ENCODE results near the gene SRL. TPM values are rescaled to one million over a fixed set of nuclear protein-coding genes. Genes with fewer than 3 reads are reported as not detected.

SRL gene
- total and polyA plus RNA-seq, 2 experiments from 2014 or later: 1.1 TPM; not detected in 1

DNA sequence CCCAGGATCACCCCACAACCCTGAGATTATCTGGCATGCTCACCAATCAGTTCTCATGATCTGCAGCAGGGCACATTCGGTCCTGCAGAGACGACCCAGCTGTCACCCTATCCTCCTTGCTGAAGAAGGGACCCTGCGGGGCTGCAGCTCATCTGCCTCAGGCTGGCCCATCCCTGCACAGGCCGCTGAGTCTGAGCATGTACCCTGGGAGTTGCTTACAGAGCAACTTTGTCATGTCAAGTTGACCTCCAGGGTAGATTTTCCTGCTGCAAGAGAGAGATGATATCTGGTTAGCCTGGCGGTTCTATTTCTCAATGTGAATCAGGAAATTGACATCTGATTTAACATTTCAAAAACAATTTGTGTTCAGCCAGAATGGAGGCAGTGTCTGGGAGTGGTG lies 89.6 kb downstream of the SRL start:
- Histone ChIP-seq H3K27me3 (no peaks in the 10 kb centered on the region), H3K27ac (no peak overlapping the region), H3K4me3 (no peak overlapping the region), H3K4me2 (no peak overlapping the region), H3K4me1 (ENCODE audit: insufficient read depth) (no peaks in the 10 kb centered on the region), H3K79me2 (no peaks in the 10 kb centered on the region), H3K9me3 (ENCODE audit: low read depth) (no peaks in the 10 kb centered on the region), H2AFZ (no peak overlapping the region), H3K9me2 (replicated peaks; ENCODE audit: insufficient read depth) (no peaks in the 10 kb centered on the region), H4K20me1 (ENCODE audit: insufficient read depth, poor library complexity, severe bottlenecking) (no peaks in the 10 kb centered on the region), H3K36me3 (replicated peaks; ENCODE audit: insufficient read depth, low read depth) (no peaks in the 10 kb centered on the region)
- WGBS (ENCODE audit: low lambda C conversion rate, missing lambda C conversion rate): 78% methylated on average over 5 of the region's 5 CpGs
- no peak for TF ChIP-seq EZH2phosphoT487 (IDR thresholded peaks at IDR 0.05; ENCODE audit: low read depth, severe bottlenecking, unreplicated experiment)
- TF ChIP-seq, protein P1, sequence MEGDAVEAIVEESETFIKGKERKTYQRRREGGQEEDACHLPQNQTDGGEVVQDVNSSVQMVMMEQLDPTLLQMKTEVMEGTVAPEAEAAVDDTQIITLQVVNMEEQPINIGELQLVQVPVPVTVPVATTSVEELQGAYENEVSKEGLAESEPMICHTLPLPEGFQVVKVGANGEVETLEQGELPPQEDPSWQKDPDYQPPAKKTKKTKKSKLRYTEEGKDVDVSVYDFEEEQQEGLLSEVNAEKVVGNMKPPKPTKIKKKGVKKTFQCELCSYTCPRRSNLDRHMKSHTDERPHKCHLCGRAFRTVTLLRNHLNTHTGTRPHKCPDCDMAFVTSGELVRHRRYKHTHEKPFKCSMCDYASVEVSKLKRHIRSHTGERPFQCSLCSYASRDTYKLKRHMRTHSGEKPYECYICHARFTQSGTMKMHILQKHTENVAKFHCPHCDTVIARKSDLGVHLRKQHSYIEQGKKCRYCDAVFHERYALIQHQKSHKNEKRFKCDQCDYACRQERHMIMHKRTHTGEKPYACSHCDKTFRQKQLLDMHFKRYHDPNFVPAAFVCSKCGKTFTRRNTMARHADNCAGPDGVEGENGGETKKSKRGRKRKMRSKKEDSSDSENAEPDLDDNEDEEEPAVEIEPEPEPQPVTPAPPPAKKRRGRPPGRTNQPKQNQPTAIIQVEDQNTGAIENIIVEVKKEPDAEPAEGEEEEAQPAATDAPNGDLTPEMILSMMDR (IDR thresholded peaks at IDR 0.05; ENCODE audit: poor library complexity): no peak
- TF ChIP-seq EZH2 (IDR thresholded peaks at IDR 0.05; ENCODE audit: borderline replicate concordance): no peak
- no peak for DNase-seq (ENCODE audit: low spot score)

GRCh38 chr16:4147236-4147635 lies 94.6 kb downstream of the SRL start:
- Histone ChIP-seq H3K36me3 (replicated peaks; ENCODE audit: insufficient read depth, low read depth) (no peaks in the 10 kb centered on the region), H2AFZ (no peak overlapping the region), H3K27ac (no peak overlapping the region), H3K4me2 (no peak overlapping the region), H3K4me3 (no peak overlapping the region), H3K27me3 (no peaks in the 10 kb centered on the region), H4K20me1 (ENCODE audit: insufficient read depth, poor library complexity, severe bottlenecking) (no peaks in the 10 kb centered on the region), H3K79me2 (no peaks in the 10 kb centered on the region), H3K4me1 (ENCODE audit: insufficient read depth) (no peaks in the 10 kb centered on the region), H3K9me3 (ENCODE audit: low read depth) (no peaks in the 10 kb centered on the region), H3K9me2 (replicated peaks; ENCODE audit: insufficient read depth) (no peaks in the 10 kb centered on the region)
- 89% methylated on average over 10 of the region's 10 CpGs for WGBS (ENCODE audit: low lambda C conversion rate, missing lambda C conversion rate)
- DNase-seq (ENCODE audit: low spot score): no peak
- TF ChIP-seq EZH2 (IDR thresholded peaks at IDR 0.05; ENCODE audit: borderline replicate concordance): no peak
- TF ChIP-seq, protein P1 (IDR thresholded peaks at IDR 0.05; ENCODE audit: poor library complexity): no peak
- TF ChIP-seq EZH2phosphoT487 (IDR thresholded peaks at IDR 0.05; ENCODE audit: low read depth, severe bottlenecking, unreplicated experiment): no peak

DNA sequence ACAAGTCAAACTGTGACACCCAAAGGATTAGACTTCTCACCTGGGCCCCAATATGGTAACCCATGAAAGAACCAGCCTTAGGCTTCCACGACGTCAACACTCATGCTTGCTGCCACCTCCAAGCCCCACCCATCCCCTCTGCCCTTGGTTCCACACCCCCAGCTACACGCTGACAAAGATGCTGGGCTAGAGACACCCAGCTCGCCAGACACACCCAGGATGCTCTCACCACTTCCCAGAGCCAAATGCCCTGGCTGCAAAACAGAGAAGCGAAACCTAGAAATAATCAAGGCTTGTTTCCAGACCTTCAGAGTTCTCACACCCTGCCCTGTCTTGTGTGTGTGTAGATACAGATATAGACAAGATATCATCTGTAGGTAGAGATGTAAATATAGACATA lies 99.6 kb downstream of the SRL start:
- Histone ChIP-seq H3K4me1 (ENCODE audit: insufficient read depth) (no peaks in the 10 kb centered on the region), H3K9me3 (ENCODE audit: low read depth) (no peaks in the 10 kb centered on the region), H4K20me1 (ENCODE audit: insufficient read depth, poor library complexity, severe bottlenecking) (no peaks in the 10 kb centered on the region), H3K9me2 (replicated peaks; ENCODE audit: insufficient read depth) (no peaks in the 10 kb centered on the region), H3K4me3 (no peak overlapping the region), H3K4me2 (no peak overlapping the region), H3K36me3 (replicated peaks; ENCODE audit: insufficient read depth, low read depth) (no peaks in the 10 kb centered on the region), H2AFZ (no peak overlapping the region), H3K27ac (no peak overlapping the region), H3K79me2 (no peaks in the 10 kb centered on the region), H3K27me3 (no peaks in the 10 kb centered on the region)
- DNase-seq (ENCODE audit: low spot score): no peak
- TF ChIP-seq, protein P1 (IDR thresholded peaks at IDR 0.05; ENCODE audit: poor library complexity): no peak
- TF ChIP-seq EZH2 (IDR thresholded peaks at IDR 0.05; ENCODE audit: borderline replicate concordance): no peak
- no peak for TF ChIP-seq EZH2phosphoT487 (IDR thresholded peaks at IDR 0.05; ENCODE audit: low read depth, severe bottlenecking, unreplicated experiment)
- 88% methylated on average over 5 of the region's 5 CpGs for WGBS (ENCODE audit: low lambda C conversion rate, missing lambda C conversion rate)

GRCh38 chr16:4141604-4142003 lies 100.3 kb downstream of the SRL start:
- TF ChIP-seq EZH2 (IDR thresholded peaks at IDR 0.05; ENCODE audit: borderline replicate concordance) (no peak), EZH2phosphoT487 (IDR thresholded peaks at IDR 0.05; ENCODE audit: low read depth, severe bottlenecking, unreplicated experiment) (no peak)
- TF ChIP-seq, protein P1 (IDR thresholded peaks at IDR 0.05; ENCODE audit: poor library complexity): no peak
- WGBS (ENCODE audit: low lambda C conversion rate, missing lambda C conversion rate): 97% methylated on average over 12 of the region's 12 CpGs
- H3K4me2 ChIP-seq: no peak overlapping the region
- H3K4me1 ChIP-seq (ENCODE audit: insufficient read depth): no peaks in the 10 kb centered on the region
- H4K20me1 ChIP-seq (ENCODE audit: insufficient read depth, poor library complexity, severe bottlenecking): no peaks in the 10 kb centered on the region
- H3K4me3 ChIP-seq: no peak overlapping the region
- H3K9me2 ChIP-seq (replicated peaks; ENCODE audit: insufficient read depth): no peaks in the 10 kb centered on the region
- no peak overlapping the region for H2AFZ ChIP-seq
- no peaks in the 10 kb centered on the region for H3K9me3 ChIP-seq (ENCODE audit: low read depth)
- H3K79me2 ChIP-seq: no peaks in the 10 kb centered on the region
- H3K27ac ChIP-seq: no peak overlapping the region
- no peaks in the 10 kb centered on the region for H3K27me3 ChIP-seq
- no peak for DNase-seq (ENCODE audit: low spot score)
- H3K36me3 ChIP-seq (replicated peaks; ENCODE audit: insufficient read depth, low read depth): no peaks in the 10 kb centered on the region

All from hepatocyte (in vitro differentiated cells).